Body of pancreas (tissue), 4 donors: ENCODE results near the gene IL15RA.

Source experiments
- POLR2A ChIP-seq, 3 donors: fragments of 450-650 bp; IDR thresholded peaks; one replicate each; pipeline ENCODE4 v1.6.1; 2016; ENCODE audit warnings: antibody characterized with exemption in 3 of 3, mild to moderate bottlenecking in 2 of 3
- TF ChIP-seq, protein P1 (sequence below), 7 experiments: fragments of 450-650 bp in 4 of 7; fragments of 200-600 bp in 3 of 7; sonication (generic) in 3 of 7; IDR thresholded peaks; one replicate each; pipeline ENCODE4 v1.5.1; 2016 to 2019; ENCODE audit warnings: antibody characterized with exemption in 7 of 7

GRCh38 chr10:6006991-6007390 is 29.6 kb upstream of the IL15RA start:
- TF ChIP-seq, protein P1, sequence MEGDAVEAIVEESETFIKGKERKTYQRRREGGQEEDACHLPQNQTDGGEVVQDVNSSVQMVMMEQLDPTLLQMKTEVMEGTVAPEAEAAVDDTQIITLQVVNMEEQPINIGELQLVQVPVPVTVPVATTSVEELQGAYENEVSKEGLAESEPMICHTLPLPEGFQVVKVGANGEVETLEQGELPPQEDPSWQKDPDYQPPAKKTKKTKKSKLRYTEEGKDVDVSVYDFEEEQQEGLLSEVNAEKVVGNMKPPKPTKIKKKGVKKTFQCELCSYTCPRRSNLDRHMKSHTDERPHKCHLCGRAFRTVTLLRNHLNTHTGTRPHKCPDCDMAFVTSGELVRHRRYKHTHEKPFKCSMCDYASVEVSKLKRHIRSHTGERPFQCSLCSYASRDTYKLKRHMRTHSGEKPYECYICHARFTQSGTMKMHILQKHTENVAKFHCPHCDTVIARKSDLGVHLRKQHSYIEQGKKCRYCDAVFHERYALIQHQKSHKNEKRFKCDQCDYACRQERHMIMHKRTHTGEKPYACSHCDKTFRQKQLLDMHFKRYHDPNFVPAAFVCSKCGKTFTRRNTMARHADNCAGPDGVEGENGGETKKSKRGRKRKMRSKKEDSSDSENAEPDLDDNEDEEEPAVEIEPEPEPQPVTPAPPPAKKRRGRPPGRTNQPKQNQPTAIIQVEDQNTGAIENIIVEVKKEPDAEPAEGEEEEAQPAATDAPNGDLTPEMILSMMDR (IDR thresholded peaks at IDR 0.05) = no peak
- no peak for TF ChIP-seq POLR2A (IDR thresholded peaks at IDR 0.05)
